Iris pigment epithelial cell (primary cell): ENCODE measurements around the gene BHLHE23.
"Not testable (repeated sequence)": the region's sequence is repeated elsewhere in the genome, so short reads cannot be mapped to it uniquely, and the experiment has no call there.

ENCODE experiments used
- DNase-seq: peaks from one replicate; pipeline ENCODE4 v3.0.0-alpha.2; 2011; ENCODE audit warnings: low read depth

BHLHE23 gene

DNA sequence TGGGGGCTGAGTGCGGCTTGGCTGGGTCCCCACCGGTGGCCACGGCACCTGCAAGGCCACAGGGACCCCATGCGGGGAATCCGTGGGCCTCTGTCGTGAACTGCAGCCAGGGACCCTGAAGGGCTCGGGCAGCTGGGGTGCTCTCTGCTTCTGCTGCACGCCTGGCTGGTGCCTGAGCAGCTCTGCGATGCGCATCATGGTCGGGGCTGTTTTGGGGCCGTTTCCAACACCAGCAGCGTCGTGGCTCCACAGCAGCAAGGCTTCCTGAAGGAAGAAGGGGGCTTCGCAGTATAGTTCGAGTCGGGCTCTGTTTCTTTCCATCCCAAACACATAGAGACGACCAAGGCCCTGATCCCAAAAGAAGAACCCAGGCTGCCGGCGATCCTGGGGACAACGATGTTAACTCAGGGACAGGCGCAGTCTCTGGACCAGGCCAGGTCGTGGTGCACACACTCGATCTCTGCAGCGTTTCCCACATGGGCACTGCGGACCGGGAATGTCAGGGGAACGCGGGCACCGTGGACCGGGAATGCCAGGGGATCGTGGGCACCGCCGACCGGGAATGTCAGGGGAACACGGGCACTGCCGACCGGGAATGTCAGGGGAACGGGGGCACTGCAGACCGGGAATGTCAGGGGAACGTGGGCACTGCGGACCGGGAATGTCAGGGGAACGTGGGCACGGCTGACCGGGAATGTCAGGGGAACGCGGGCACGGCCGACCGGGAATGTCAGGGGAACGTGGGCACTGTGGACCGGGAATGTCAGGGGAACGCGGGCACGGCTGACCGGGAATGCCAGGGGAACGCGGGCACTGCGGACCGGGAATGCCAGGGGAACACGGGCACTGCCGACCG is 36.8 kb upstream of the BHLHE23 start:
- DNase-seq: no peak

DNA sequence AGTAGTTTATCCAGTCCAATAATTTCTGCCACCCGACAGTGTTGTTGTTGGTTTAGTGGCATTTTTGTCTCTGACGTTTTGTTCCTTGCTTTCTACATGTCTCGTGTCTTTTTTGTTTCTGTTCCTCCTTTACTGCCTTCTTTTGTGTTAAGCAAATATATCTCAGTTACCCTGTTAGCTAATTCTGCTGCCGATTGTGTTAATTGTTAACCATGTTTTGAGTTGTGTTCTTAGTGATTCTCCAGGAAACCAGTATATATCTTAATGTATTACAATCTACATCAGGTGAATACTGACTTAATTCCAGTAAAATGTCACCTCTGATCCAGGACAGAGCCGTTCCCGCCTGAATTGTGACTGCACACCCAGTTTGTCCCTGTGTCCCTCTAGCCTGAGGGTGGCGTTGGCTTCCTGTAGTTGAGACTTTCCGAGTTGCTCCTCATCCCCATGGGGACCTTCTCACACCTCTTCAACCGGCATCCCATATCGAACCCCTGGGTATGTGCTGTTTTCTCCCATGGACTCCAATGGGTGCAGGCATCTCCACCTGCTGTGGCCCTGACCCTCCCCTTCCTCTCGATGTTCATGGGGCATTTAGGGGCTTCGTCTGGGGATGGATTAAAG is 35.8 kb upstream of the BHLHE23 start:
- DNase-seq: no peak

DNA sequence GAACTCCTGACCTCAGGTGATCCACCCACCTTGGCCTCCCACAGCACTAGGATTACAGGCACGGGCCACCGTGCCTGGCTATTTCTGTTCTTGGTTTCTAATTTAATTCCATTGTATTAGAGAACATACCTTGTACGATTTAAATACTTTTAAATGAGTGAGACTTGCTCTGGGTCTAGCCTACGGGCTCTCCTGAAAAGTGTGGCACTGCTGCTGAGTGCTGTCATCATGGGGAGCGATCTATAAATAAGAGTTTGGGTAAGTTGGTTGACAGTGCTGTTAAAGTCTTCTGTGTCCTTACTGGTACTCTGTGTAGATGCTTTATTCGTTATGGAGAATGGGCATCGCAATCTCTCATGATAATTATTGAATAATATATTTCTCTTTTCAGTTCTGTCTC is 35.0 kb upstream of the BHLHE23 start:
- DNase-seq: no peak

DNA sequence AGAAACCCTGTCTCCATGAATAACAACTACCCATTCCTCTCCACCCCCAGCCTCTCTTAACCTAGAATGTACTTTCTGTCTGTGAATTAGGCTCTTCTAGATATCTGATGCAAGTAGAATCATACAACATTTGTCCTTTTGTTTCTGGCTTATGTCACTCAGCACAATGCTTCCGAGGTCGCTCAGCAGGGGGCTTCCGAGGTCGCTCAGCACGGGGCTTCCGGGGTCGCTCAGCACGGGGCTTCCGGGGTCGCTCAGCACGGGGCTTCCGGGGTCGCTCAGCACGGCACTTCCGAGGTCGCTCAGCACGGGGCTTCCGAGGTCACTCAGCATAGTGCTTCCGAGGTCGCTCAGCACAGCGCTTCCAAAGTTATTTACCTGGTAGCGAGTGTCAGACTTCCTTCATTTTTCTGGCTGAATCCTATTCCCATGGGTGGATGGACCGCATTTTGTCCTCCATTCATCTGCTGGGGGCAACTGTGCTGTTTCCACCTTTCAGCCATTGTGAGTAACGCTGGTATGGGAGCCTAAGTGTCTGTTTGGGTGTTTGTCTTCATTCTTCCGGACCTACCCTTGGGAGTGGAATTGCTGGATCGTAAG is 31.0 kb upstream of the BHLHE23 start:
- DNase-seq: no peak

DNA sequence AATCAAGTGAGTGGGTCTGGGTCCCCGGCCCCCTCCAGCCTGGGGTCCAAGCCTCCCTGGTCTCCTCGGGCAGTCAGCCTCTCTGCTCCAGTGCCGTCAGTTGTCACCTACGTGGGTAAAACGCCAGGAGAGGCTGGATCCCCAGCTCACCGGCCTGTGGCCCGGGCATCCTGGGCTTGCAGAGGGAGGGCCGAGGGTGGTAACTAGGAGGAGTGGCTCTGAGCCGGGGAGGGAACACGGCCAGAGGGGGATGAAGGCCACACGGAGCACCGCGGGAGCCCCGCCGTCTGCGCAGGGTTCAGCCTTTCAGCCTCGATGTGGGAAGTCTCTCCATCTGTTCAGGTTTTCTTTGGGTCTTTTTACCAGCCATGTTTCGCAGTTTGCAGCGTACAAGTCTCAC is 29.5 kb upstream of the BHLHE23 start:
- DNase-seq: no peak

DNA sequence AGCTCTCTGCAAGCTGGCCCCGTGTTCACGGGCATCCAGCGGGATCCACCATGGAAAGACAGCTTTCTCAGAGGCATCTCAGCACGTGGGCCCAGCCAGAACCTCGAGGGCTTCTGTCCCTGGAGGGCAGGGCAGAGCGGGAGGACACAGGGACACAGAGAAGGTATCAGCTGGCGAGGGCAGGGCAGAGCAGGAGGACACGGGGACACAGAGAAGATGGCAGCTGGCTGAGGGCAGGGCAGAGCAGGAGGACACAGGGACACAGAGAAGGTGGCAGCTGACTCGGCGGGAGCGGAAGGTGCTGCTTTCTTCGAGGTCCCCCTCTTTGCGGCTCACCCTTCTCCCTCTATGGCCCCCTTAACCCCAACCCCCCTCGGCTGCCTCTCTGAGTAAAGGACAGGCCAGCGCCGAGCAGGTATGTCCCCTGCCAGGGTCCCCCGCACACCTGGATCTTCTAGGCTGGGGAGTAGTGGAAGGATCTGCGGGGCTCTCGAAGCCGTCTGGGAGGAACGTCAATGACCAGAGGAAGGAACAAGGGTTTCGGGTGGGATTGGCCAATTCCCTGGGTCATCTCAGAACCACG is 28.9 kb upstream of the BHLHE23 start:
- DNase-seq: no peak

DNA sequence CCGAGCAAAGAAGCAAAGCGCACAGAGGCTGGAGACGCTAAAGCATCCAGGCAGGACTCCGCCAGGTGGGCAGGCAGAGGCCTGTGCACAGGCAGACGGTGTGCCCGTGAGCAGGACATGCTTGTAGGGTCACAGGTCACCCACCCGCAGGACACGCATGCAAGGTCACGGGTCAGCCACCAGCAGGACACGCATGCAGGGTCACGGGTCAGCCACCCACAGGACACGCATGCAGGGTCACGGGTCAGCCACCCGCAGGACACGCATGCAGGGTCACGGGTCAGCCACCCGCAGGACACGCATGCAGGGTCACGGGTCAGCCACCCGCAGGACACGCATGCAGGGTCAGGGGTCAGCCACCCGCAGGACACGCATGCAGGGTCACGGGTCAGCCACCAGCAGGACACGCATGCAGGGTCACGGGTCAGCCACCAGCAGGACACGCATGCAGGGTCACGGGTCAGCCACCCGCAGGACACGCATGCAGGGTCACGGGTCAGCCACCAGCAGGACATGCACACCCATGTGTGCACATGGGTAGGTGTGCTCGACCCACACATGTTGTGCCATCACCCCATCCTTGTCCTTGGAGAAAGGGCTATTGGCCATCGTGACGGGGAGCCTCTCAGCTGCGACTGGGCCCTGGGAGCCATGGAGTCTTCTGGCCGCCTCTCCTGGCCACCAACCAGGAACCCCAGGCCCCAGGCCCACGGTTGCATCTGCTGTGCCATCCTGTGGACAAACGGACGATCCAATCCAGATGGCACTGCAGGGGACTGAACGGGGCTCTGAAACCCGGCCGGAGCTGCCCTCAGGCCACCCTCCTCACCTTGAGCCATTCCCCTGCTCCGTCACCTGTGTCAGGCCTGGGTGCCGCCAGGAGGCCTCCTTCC is 28.2 kb upstream of the BHLHE23 start:
- DNase-seq: not testable (repeated sequence)

DNA sequence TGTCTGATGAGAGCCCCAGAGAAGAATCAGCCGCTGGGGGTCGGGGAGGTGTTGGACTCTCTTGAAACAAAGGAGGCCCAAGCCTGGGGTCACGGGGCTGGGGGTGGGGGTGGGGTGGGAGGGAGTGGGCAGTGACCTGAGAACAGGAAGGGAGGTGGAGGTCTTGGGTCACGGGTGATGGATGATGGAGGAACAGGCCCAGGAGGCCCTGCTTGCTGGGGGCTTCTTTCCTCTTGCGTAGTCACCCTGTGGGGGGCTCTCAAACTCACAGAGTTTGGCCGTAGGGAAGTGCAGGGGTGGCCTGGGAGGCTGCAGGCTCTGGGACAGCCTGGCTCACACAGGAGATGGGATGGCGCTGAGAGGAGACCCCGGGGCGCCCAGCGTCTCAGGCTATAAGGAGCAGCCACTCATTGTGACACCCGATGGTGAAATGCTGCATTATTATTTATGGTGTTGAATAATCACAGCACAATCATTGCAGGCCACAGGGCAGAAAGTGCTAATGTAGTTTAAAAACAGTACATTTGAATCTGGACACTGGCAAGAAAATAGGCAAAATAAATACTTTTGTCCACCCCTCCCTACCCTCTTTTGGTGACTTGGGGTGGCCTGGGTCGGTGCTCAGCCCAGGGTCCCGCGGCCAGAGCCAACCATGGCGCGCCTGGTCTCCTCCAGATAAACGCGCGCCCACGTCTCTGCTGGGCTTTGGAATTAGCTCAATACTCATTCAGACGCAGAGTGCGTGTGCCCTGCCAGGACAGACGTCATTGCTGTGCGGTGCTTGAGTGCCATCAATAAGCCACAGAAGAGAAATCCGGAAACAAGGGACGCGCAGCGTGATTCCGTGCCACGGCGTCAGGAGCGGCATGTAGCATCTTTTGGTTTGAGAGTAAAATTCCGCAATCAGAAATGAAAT is 27.3 kb upstream of the BHLHE23 start:
- no peak for DNase-seq

DNA sequence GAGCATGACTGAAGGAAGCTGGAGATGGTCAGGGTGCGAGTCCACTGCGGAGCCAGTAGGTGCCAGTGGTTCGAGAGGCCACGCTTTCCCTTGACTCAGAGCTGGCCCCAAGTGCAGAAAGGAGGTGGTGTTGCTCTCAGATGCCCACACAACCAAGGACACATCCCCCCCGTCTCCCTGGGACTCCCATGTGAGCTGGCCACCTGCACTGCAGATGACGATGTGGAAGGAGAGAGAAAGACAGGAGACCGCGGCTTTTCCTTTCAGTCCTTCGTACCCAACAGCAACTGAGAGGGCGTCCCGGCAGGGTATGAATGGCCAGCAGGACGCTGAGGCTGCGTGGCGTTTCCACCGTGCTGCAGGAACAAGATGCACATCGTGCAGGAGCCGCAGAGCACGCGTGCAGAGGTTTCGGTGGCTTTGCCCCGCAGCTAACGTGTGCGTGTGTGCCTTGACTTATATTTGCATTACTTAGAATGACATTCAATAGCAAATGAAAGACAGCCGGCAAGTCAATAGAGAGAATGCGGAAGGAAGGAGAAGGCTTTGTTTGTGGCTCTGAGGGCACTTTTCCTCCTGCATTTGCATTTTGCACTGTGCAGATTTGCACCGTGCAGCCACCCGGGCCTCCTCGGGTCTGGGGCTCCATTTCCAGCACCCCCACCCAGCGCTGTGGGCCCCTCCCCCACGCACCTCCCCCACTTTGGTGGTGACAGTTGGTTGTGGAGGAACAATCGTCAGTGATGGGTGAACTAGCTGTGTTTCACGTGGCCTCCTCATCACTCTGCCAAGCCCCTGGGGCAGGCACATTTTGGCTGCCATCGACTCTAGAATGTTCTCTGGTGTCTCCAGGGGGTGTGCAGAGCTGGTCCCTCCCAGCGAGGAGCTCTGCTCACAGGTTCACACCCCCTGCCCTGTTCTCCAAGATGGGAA is 26.4 kb upstream of the BHLHE23 start:
- DNase-seq: no peak

DNA sequence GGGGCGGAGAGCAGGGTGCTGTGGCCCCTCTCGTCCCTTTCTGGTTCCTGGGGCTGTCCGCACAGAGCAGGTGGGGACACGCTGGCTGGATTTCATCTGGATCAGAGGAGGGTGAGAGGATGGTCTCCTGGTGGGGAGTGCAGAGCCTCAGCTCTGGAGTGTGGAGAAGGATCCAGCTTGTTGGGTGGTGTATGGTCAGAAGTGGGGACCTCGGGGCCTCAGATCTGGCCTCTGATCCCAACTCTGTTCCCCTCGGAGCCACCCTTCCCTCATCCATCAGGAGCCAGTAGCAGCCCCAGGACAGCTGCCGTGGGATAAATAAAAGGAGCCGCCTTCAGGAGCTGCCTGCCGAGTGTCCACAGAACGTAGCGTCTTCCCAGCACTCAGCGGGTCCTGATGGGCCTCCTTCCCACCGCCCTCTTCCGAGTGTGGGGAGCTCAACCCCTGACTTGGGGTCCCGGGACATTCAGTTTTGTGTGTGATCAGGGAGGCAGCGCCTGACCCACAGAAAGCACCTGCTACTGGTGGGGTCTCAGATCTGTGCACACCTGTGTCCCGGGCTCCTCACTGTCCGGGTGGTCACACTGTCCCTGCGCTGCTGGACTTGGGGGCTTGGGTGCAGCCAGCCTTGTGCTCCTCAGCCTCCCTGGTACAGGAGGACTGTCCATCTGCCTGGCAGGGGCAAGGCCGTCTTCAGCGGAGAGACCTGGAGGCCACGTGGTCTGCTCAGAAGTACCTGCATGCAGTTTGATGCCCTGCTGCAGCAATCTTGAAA is 25.4 kb upstream of the BHLHE23 start:
- DNase-seq: no peak

DNA sequence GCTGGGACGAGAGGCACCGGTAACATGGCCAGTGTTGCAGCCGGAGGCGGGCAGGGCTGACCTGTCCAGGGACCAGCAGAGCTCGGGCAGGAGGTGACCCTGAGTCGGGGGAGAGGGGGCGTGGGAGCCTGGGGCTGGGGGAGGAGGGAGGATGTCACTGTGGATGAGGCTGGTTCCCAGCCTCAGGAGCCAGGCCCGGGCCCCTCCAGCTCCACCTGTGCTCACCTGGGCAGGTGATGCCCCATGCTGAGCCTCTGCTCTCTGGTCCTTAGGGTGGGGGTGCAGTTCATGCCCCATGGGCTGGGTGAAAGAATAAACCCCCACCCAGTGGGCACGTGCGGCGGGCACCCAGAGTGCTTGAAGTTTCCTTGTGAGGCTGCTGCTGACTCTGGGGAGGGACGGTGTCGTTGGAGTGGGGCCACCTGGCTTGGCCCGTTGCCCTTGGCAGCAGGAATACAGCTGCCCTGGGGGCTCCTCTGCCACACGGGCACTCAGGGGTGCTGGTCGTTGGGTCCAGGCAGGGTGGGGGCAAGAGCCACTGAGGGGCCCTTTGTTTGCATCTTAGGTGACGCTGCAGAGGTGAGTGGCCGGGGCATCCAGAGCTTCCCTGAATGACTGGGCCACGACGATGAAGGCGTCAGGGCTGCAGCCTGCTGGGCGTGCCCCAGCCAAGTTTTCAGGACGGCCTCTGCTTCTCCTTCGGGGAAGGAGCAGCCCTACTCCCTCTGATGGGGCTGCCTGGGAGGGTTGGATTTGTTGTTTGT is 24.7 kb upstream of the BHLHE23 start:
- DNase-seq: no peak

DNA sequence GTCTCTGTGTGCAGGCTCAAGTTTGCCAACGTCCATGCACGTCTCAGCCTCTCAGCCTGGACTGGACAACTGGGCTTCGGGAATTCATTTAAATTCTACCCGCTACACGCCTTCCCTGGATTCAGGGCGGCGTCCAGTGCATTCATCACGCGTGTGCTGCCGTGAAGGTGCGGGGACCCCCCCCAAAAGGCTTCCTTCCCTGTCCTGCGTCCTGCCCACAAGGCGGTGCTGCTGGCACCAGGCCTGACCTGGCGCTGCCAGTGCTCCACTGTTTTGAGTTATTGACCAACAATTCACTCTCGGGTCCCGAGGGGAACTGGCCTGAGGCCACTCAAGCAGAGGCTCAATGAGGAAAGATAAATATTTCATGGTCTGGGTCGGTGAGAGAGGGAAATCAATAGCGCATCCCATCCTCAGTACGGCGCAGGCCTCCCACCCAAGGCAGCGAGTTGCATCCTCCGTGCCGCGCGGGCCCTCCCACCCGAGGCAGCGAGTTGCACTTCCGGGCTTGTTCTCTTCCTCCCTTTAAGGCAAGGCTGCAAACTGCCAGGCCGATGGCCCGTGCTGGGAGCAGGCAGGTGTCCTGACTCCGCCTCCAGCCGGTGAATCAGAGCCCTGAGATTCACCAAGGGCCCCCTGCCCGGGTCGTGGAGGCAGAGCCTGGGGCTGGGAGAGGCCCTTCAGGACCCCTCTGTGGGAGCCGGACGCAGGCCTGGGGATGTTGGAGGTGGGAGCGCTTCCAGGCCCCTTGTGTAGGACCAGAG is 22.8 kb upstream of the BHLHE23 start:
- no peak for DNase-seq

DNA sequence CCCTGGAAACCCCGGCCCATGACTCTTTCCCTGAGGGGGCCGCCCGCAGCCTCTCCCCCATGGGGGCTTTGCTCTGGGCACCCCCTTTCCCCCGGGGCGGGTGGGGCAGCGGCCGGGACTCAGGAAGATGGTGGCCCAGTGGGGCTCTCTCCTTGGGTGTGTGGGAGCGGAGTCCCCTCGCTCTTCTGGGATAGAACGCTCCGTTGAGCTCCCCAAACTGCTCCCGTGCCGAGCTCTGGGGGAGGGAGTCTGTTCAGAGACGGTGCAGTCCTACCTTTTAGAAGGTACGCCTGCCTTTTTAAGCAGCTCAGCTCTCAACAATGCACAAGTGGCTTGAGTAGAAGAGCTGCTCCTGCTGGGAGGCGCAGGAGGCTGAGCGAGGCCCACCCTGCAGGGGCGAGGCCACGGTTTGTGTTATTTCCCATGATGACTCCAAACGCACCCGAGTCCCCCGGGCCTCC is 21.7 kb upstream of the BHLHE23 start:
- no peak for DNase-seq

DNA sequence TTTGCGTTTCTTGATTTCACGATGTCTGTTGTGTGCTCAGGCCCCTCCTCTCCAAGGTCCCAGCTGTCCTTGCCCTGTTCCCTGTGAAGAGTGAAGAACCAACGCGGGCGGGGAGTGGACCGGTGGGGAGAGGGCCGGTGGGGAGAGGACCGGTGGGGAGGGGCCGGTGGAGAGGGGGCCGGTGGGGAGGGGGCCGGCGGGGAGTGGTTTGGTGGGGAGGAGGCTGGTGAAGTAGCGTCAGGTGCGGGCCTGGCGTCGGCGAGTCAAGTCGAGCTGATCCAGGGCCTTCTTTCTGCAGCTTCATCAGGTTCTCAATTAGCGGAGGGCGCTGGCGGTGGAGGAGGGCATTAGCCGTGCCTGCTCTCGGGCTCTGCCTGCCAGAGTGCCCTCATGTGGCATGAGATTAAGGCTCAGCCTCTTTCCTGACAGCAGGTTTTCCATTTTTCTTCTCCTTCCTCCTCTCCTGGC is 21.2 kb upstream of the BHLHE23 start:
- DNase-seq: no peak

DNA sequence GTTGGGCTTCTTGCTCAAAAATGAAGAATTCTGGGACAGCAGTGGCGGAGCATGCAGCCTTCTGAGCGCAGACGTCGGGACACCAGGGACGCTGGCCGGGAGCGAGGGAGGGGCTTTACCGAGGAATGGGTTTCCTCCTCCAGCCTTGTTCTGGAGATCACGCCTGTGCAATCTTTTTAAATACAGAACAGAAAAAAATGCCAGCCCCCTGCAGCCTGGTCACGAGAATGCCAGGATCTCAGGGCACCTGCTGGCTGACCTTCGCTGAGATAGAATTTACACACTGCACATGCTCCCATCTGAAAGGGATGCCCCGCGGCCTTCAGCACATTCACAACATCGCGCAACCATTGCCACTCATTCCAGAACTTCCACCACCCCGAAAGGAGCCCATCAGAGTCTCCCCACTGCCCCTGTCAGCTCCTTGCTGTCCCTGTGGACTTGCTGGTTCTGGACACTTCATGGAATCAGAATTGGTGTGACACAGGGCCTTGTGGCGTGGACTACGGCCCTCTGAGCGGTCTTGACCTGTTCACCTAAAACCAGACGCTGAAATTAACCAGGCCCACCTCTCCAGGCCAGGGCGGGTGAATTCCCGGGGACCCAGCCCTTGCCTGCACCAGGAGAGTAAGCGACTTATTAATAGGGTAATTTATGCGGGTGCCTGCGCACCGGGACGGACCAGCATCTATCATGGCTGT is 20.6 kb upstream of the BHLHE23 start:
- no peak for DNase-seq

DNA sequence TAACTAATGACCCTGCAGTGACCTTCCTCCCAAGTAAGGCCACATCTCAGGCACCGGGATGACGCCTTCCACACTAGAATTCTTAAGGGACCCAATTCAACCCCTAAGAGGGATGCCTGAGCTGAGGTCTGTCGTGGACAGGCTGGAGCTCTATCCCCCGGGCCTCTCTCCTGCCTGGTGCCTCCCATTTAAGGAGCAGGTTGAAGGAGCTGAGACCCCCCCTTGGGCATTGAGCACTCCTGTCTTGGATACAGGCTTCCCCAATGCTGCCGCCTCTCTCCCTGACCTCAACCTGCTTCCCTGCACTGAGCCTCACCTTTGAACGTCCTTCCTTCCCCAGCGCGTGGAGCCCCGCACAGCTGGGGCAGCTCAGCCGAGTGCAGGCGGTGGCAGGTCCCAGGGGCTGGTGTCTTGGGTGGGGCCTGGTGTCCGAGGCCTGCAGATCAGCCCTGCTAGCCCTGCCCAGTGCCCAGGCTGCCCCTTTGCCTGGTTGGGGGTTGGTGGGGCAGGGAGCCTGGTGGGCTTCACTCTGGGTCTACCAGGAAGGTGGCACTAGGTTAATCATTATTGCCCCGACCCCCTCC is 19.9 kb upstream of the BHLHE23 start:
- no peak for DNase-seq
